C1 segment of cervical spinal cord (tissue), 14 donors: ENCODE results near the gene GALR3.

Source experiments
- DNase-seq, 14 donors: peaks; one replicate each; lab custom pipeline; 2025; lab: John Stamatoyannopoulos, UW

The GALR3 gene

GRCh38 chr22:37865510-37865909 is 42.3 kb downstream of the GALR3 start:
- DNase-seq: no peak

GRCh38 chr22:37870273-37870672 is 47.1 kb downstream of the GALR3 start:
- no peak for DNase-seq
